OCI-LY7 (cell line): ENCODE measurements around the gene GLRA3. TPM values are rescaled to one million over a fixed set of nuclear protein-coding genes. Genes with fewer than 3 reads are reported as not detected.

Source experiments
- BruUV-seq: library from RNA; stranded (reverse); fragments of 400-500 nt; replicated peaks from 2 replicates; lab custom pipeline; 2021; lab: Mats Ljungman, UMichigan
- CTCF ChIA-PET: fragments of 300-600 bp; sonication (Branson Sonifier 250); formaldehyde crosslinking; loops from one replicate; lab custom pipeline; 2022; ENCODE audit warnings: antibody characterized with exemption; ENCODE audit not compliant: unreplicated experiment; lab: Charles Lee
- POLR2A ChIA-PET: fragments of 300-600 bp; sonication (Branson Sonifier 250); formaldehyde crosslinking; loops from one replicate; lab custom pipeline; 2022; ENCODE audit warnings: antibody characterized with exemption; lab: Charles Lee
- DNase-seq: peaks from one replicate; pipeline ENCODE4 v3.0.0-alpha.2; 2015; ENCODE audit warnings: low spot score
- H2AFZ ChIP-seq: fragments of 200-600 bp; sonication (generic), shearing (Covaris generic); 2 replicates; pipeline ENCODE4 v1.6.1; 2014; ENCODE audit warnings: mild to moderate bottlenecking, antibody characterized with exemption, low read length, moderate library complexity
- H3K27ac ChIP-seq: fragments of 200-600 bp; sonication (generic); 2 replicates; pipeline ENCODE4 v1.5.1; 2014; ENCODE audit warnings: mixed run types, low read depth, mild to moderate bottlenecking, moderate library complexity, low read length, inconsistent platforms; ENCODE audit not compliant: poor library complexity, severe bottlenecking
- H3K36me3 ChIP-seq: fragments of 200-600 bp; sonication (generic); 2 replicates; pipeline ENCODE4 v1.6.1; 2014; ENCODE audit warnings: mild to moderate bottlenecking, antibody characterized with exemption, low read length, moderate library complexity, mixed read lengths; ENCODE audit not compliant: insufficient read depth
- H3K4me1 ChIP-seq: fragments of 200-600 bp; sonication (generic); 2 replicates; pipeline ENCODE4 v1.5.1; 2014; ENCODE audit warnings: mild to moderate bottlenecking, low read length; ENCODE audit not compliant: insufficient read depth, poor library complexity, severe bottlenecking
- H3K4me2 ChIP-seq: fragments of 200-600 bp; sonication (generic); 2 replicates; pipeline ENCODE4 v1.6.1; 2014; ENCODE audit warnings: mild to moderate bottlenecking, low read length
- H3K4me3 ChIP-seq: fragments of 200-600 bp; sonication (generic); 2 replicates; pipeline ENCODE4 v1.5.1; 2014; ENCODE audit warnings: mild to moderate bottlenecking, low read depth, low read length; ENCODE audit not compliant: poor library complexity, severe bottlenecking
- H3K79me2 ChIP-seq: fragments of 200-600 bp; sonication (generic); 2 replicates; pipeline ENCODE4 v1.6.1; 2016; ENCODE audit warnings: low read depth, mild to moderate bottlenecking, low read length, moderate library complexity, mixed read lengths; ENCODE audit not compliant: insufficient read depth
- H3K9me2 ChIP-seq: fragments of 200-600 bp; sonication (generic); 2 replicates; pipeline ENCODE4 v1.6.1; 2016; ENCODE audit warnings: mild to moderate bottlenecking, low read length, mixed read lengths; ENCODE audit not compliant: insufficient read depth
- H3K9me3 ChIP-seq: fragments of 200-600 bp; sonication (generic); 2 replicates; pipeline ENCODE4 v1.6.1; 2014; ENCODE audit warnings: mild to moderate bottlenecking, mixed run types, low read length, mixed read lengths
- H4K20me1 ChIP-seq: fragments of 200-600 bp; sonication (generic); 2 replicates; pipeline ENCODE4 v1.6.1; 2014; ENCODE audit warnings: mild to moderate bottlenecking, antibody characterized with exemption, low read length, moderate library complexity, mixed read lengths; ENCODE audit not compliant: insufficient read depth
- EZH2phosphoT487 ChIP-seq: fragments of 200-600 bp; sonication (generic); IDR thresholded peaks from 2 replicates; pipeline ENCODE4 v1.6.1; 2018; ENCODE audit warnings: low read depth, borderline replicate concordance, mild to moderate bottlenecking, mixed run types, antibody characterized with exemption, low read length, moderate library complexity, mixed read lengths
- intact Hi-C: fragments of 100-400 bp; cut with micrococcal nuclease; formaldehyde crosslinking; loops from one replicate; pipeline ENCODE4 v1.10.0; 2022; ENCODE audit not compliant: unreplicated experiment
- total RNA-seq, 2 experiments: library from RNA; depleted of rRNA in 1 of 2; stranded (reverse); fragments of >200 nt in 1 of 2; shearing (Covaris generic) in 1 of 2; gene quantifications; 2 replicates each; pipeline ENCODE4 v1.2.3, GENCODE V29; 2014 to 2022
- TF ChIP-seq, protein P1 (sequence below): fragments of 200-600 bp; sonication (generic); conservative IDR thresholded peaks from 2 replicates; pipeline ENCODE4 v1.5.1; 2014; ENCODE audit warnings: mild to moderate bottlenecking, antibody characterized with exemption, low read length, moderate library complexity, mixed read lengths

Gene GLRA3
- total RNA-seq, 2 experiments from 2014 or later: 0.92 to 1.6 TPM

DNA sequence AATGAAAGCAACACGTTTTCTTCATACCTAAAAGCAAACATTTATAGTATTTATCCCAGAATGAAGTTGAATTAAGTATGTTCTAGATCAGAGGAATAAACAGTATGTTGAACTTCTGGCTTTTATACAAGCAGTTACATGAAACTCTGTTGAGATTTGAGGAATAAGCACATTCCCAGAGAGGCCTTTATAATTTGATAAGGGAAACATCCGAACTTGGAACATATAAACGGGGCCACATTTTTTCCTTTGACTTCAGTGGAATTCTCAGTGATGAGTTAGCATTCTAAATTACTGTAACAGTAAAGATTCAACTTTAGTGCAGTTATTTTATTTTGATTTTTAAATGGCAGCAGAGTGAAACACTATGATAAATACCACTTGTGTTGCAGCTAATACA lies 119.5 kb downstream of the GLRA3 start:
- intact Hi-C loops: no loop called here
- no peaks in the 10 kb centered on the region for H3K9me3 ChIP-seq
- H3K27ac ChIP-seq: no peak overlapping the region
- H3K36me3 ChIP-seq: no peaks in the 10 kb centered on the region
- H3K4me1 ChIP-seq: no peaks in the 10 kb centered on the region
- H3K9me2 ChIP-seq: no peaks in the 10 kb centered on the region
- no peak overlapping the region for H2AFZ ChIP-seq
- H4K20me1 ChIP-seq: no peaks in the 10 kb centered on the region
- H3K4me2 ChIP-seq: no peak overlapping the region
- no peak for DNase-seq
- BruUV-seq: no TSS peak
- POLR2A ChIA-PET: interaction anchor here (0.6 kb wide), 1 partner anchor 104 kb away, joined by 4 read pairs; no protein-coding TSS in a partner anchor
- CTCF ChIA-PET: no interaction called here
- TF ChIP-seq, protein P1, sequence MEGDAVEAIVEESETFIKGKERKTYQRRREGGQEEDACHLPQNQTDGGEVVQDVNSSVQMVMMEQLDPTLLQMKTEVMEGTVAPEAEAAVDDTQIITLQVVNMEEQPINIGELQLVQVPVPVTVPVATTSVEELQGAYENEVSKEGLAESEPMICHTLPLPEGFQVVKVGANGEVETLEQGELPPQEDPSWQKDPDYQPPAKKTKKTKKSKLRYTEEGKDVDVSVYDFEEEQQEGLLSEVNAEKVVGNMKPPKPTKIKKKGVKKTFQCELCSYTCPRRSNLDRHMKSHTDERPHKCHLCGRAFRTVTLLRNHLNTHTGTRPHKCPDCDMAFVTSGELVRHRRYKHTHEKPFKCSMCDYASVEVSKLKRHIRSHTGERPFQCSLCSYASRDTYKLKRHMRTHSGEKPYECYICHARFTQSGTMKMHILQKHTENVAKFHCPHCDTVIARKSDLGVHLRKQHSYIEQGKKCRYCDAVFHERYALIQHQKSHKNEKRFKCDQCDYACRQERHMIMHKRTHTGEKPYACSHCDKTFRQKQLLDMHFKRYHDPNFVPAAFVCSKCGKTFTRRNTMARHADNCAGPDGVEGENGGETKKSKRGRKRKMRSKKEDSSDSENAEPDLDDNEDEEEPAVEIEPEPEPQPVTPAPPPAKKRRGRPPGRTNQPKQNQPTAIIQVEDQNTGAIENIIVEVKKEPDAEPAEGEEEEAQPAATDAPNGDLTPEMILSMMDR: no peak
- TF ChIP-seq EZH2phosphoT487: no peak
- H3K4me3 ChIP-seq: no peak overlapping the region
- no peaks in the 10 kb centered on the region for H3K79me2 ChIP-seq

DNA sequence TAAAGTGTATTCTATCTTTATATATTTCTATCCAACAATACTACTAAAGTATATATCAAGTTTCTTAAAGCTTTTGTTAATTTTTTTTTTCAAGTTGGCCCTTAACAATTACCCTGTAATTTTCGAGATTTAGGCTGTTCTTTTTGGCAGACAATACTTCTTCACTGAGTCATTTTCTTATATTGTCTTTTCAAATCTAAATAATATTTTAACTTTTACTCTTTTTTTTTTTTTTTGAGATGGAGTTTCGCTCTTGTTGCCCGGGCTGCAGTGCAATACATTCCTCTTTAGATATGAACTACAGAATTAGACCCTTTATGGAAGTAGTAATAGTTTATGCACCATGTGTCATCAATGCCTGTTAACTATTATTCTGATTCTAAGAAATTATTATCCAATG lies 120.7 kb downstream of the GLRA3 start:
- no peaks in the 10 kb centered on the region for H3K79me2 ChIP-seq
- H3K9me3 ChIP-seq: no peaks in the 10 kb centered on the region
- H3K36me3 ChIP-seq: no peaks in the 10 kb centered on the region
- no peak overlapping the region for H3K4me2 ChIP-seq
- H3K4me1 ChIP-seq: no peaks in the 10 kb centered on the region
- no peaks in the 10 kb centered on the region for H3K9me2 ChIP-seq
- CTCF ChIA-PET: no interaction called here
- H3K4me3 ChIP-seq: no peak overlapping the region
- no peak for DNase-seq
- BruUV-seq: no TSS peak
- H4K20me1 ChIP-seq: no peaks in the 10 kb centered on the region
- no peak overlapping the region for H3K27ac ChIP-seq
- POLR2A ChIA-PET: no interaction called here
- no peak for TF ChIP-seq EZH2phosphoT487
- TF ChIP-seq, protein P1: no peak
- no peak overlapping the region for H2AFZ ChIP-seq
- intact Hi-C loops: no loop called here

DNA sequence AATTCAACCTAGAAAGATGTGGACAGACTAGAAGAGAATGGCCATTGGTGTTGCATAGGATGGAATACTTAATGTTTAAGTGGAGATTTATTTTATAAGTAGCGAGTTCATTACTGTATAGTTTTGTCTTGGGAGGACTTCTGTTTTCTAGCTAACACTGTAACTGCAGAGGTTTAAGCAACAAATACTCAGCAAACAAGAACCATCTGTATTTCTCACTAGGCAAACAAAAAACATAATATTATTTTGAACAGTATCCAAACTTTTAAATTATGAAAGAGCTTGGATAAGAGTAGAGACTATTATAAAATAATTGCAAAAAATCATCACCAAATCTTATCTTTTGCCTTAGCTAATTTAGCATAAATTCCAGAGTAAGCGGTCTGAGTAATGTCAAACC lies 121.1 kb downstream of the GLRA3 start:
- TF ChIP-seq EZH2phosphoT487: no peak
- TF ChIP-seq, protein P1: no peak
- Histone ChIP-seq H3K4me3 (no peak overlapping the region), H2AFZ (no peak overlapping the region; the same call in 1 of the 2 replicates), H4K20me1 (no peaks in the 10 kb centered on the region), H3K79me2 (no peaks in the 10 kb centered on the region), H3K4me1 (no peaks in the 10 kb centered on the region), H3K4me2 (no peak overlapping the region), H3K9me3 (no peaks in the 10 kb centered on the region), H3K27ac (no peak overlapping the region), H3K36me3 (no peaks in the 10 kb centered on the region), H3K9me2 (no peaks in the 10 kb centered on the region)
- BruUV-seq: no TSS peak
- CTCF ChIA-PET: no interaction called here
- no peak for DNase-seq
- intact Hi-C loops: no loop called here
- POLR2A ChIA-PET: interaction anchor here (1.2 kb wide), 1 partner anchor 11 kb away, joined by 5 read pairs; no protein-coding TSS in a partner anchor
